IMR-90 (cell line): Measurements from ENCODE around the gene KIFC3. TPM values are rescaled to one million over a fixed set of nuclear protein-coding genes. Genes with fewer than 3 reads are reported as not detected.

Experiments used
- ATAC-seq: fragments of 200-7000 bp; cut with Tn5 transposase; 2 replicates; pipeline ENCODE4 v1.9.1; 2020; ENCODE audit warnings: low read depth, mild to moderate bottlenecking, moderate library complexity
- BruUV-seq: library from RNA; stranded (reverse); fragments of 400-500 nt; replicated peaks from 2 replicates; lab custom pipeline; 2021; lab: Mats Ljungman, UMichigan
- CTCF ChIA-PET: fragments of 300-600 bp; formaldehyde crosslinking; extraction: SDS; loops from one replicate; lab custom pipeline; 2021; ENCODE audit warnings: antibody characterized with exemption; lab: Yijun Ruan, JAX
- POLR2A ChIA-PET: fragments of 300-600 bp; sonication (Branson Sonifier 250); formaldehyde crosslinking; loops from one replicate; lab custom pipeline; 2022; ENCODE audit warnings: antibody characterized with exemption; ENCODE audit not compliant: unreplicated experiment; lab: Charles Lee
- DNase-seq: peaks from one replicate; pipeline ENCODE4 v3.0.0; 2013
- H2AFZ ChIP-seq: replicated peaks from 2 replicates; pipeline ENCODE3; 2013; ENCODE audit warnings: low read length, mild to moderate bottlenecking; ENCODE audit not compliant: poor library complexity
- H2AK5ac ChIP-seq: 2 replicates; pipeline ENCODE4 v1.6.1; 2013; ENCODE audit warnings: low read depth, low read length, inconsistent platforms
- H2AK9ac ChIP-seq: replicated peaks from 2 replicates; pipeline ENCODE3; 2013; ENCODE audit warnings: mild to moderate bottlenecking, low read depth, low read length, moderate library complexity; ENCODE audit not compliant: poor library complexity
- H2BK120ac ChIP-seq: 2 replicates; pipeline ENCODE4 v1.6.1; 2013; ENCODE audit warnings: low read depth, low read length, inconsistent platforms
- H2BK15ac ChIP-seq: 3 replicates; pipeline ENCODE4 v1.6.1; 2013; ENCODE audit warnings: low read depth, low read length, inconsistent platforms
- H2BK20ac ChIP-seq: 2 replicates; pipeline ENCODE4 v1.6.1; 2013; ENCODE audit warnings: low read depth, mild to moderate bottlenecking, inconsistent platforms, low read length, moderate library complexity
- H2BK5ac ChIP-seq: 2 replicates; pipeline ENCODE4 v1.6.1; 2013; ENCODE audit warnings: mild to moderate bottlenecking, low read depth, low read length, inconsistent platforms; ENCODE audit not compliant: poor library complexity, severe bottlenecking
- H3K14ac ChIP-seq: replicated peaks from 2 replicates; pipeline ENCODE4 v1.6.1; 2013; ENCODE audit warnings: low read depth, low read length, inconsistent platforms
- H3K18ac ChIP-seq: 2 replicates; pipeline ENCODE4 v1.6.1; 2013; ENCODE audit warnings: low read depth, low read length, control low read depth
- H3K23ac ChIP-seq: 2 replicates; pipeline ENCODE4 v1.6.1; 2013; ENCODE audit warnings: low read depth, low read length, inconsistent platforms
- H3K27ac ChIP-seq: 2 replicates; pipeline ENCODE4 v1.5.1; 2013; ENCODE audit warnings: mild to moderate bottlenecking, control low read depth, low read length; ENCODE audit not compliant: insufficient read depth
- H3K27me3 ChIP-seq: 2 replicates; pipeline ENCODE4 v1.6.1; 2013; ENCODE audit warnings: low read length; ENCODE audit not compliant: control insufficient read depth, insufficient read depth
- H3K36me3 ChIP-seq: 2 replicates; pipeline ENCODE4 v1.6.1; 2013; ENCODE audit warnings: low read length, mixed read lengths; ENCODE audit not compliant: control insufficient read depth, insufficient read depth
- H3K4ac ChIP-seq: 2 replicates; pipeline ENCODE4 v1.6.1; 2013; ENCODE audit warnings: low read depth, low read length, inconsistent platforms
- H3K4me1 ChIP-seq: 2 replicates; pipeline ENCODE4 v1.6.1; 2013; ENCODE audit warnings: low read length, mixed read lengths; ENCODE audit not compliant: control insufficient read depth, insufficient read depth
- H3K4me2 ChIP-seq: 2 replicates; pipeline ENCODE4 v1.6.1; 2013; ENCODE audit warnings: low read depth, mild to moderate bottlenecking, control low read depth, low read length, moderate library complexity
- H3K4me3 ChIP-seq: 2 replicates; pipeline ENCODE4 v1.5.1; 2013; ENCODE audit warnings: low read depth, mild to moderate bottlenecking, control low read depth, low read length, moderate library complexity; ENCODE audit not compliant: insufficient read depth
- H3K56ac ChIP-seq: 2 replicates; pipeline ENCODE4 v1.6.1; 2013; ENCODE audit warnings: low read length, inconsistent platforms; ENCODE audit not compliant: insufficient read depth; ENCODE audit errors: extremely low read depth
- H3K79me1 ChIP-seq, 2 experiments: 2 replicates each; pipeline ENCODE4 v1.6.1; 2013; ENCODE audit warnings: low read length in 2 of 2, inconsistent platforms in 1 of 2, low read depth in 1 of 2
- H3K9ac ChIP-seq: 2 replicates; pipeline ENCODE4 v1.6.1; 2013; ENCODE audit warnings: low read depth, low read length, control low read depth
- H3K9me1 ChIP-seq: 2 replicates; pipeline ENCODE4 v1.6.1; 2013; ENCODE audit warnings: low read length, inconsistent platforms; ENCODE audit not compliant: insufficient read depth
- H3K9me3 ChIP-seq: 2 replicates; pipeline ENCODE4 v1.6.1; 2013; ENCODE audit warnings: low read length; ENCODE audit not compliant: control insufficient read depth, insufficient read depth
- H4K20me1 ChIP-seq: 2 replicates; pipeline ENCODE4 v1.6.1; 2013; ENCODE audit warnings: low read length, inconsistent platforms; ENCODE audit not compliant: insufficient read depth
- H4K5ac ChIP-seq: 2 replicates; pipeline ENCODE4 v1.6.1; 2013; ENCODE audit warnings: mild to moderate bottlenecking, low read depth, low read length, control low read depth
- H4K8ac ChIP-seq, 2 experiments: 2 replicates each; pipeline ENCODE4 v1.6.1; 2013; ENCODE audit warnings: low read depth in 2 of 2, low read length in 2 of 2, control low read depth in 1 of 2, inconsistent platforms in 1 of 2
- H4K91ac ChIP-seq: 2 replicates; pipeline ENCODE4 v1.6.1; 2013; ENCODE audit warnings: low read depth, low read length, inconsistent platforms; ENCODE audit not compliant: insufficient read depth
- BHLHE40 ChIP-seq: fragments of 150-350 bp; IDR thresholded peaks from 2 replicates; pipeline ENCODE4 v1.6.1; 2016; ENCODE audit warnings: mild to moderate bottlenecking, low read depth, low read length
- CEBPB ChIP-seq: IDR thresholded peaks from 2 replicates; pipeline ENCODE4 v1.6.1; 2012; ENCODE audit warnings: low read depth, low read length, improper control_type of control experiment
- ELK1 ChIP-seq: fragments of 150-350 bp; IDR thresholded peaks from 2 replicates; pipeline ENCODE4 v1.6.1; 2016; ENCODE audit warnings: low read depth, mild to moderate bottlenecking, low read length, moderate library complexity, borderline replicate concordance
- FOS ChIP-seq: fragments of 150-350 bp; IDR thresholded peaks from 2 replicates; pipeline ENCODE4 v1.6.1; 2016; ENCODE audit warnings: low read depth, low read length
- MAFK ChIP-seq: IDR thresholded peaks from 2 replicates; pipeline ENCODE4 v1.6.1; 2012; ENCODE audit warnings: low read depth, low read length, improper control_type of control experiment
- MXI1 ChIP-seq: IDR thresholded peaks from 2 replicates; pipeline ENCODE4 v1.6.1; 2012; ENCODE audit warnings: low read depth, mild to moderate bottlenecking, low read length, moderate library complexity, borderline replicate concordance
- NFE2L2 ChIP-seq: fragments of 150-350 bp; IDR thresholded peaks from 2 replicates; pipeline ENCODE4 v1.6.1; 2016; ENCODE audit warnings: low read depth, mild to moderate bottlenecking, low read length
- RAD21 ChIP-seq: IDR thresholded peaks from 2 replicates; pipeline ENCODE4 v1.6.1; 2012; ENCODE audit warnings: low read length, improper control_type of control experiment
- SMC3 ChIP-seq: fragments of 150-350 bp; IDR thresholded peaks from 2 replicates; pipeline ENCODE4 v1.6.1; 2016; ENCODE audit warnings: low read depth, mild to moderate bottlenecking, antibody characterized with exemption, low read length, moderate library complexity
- WGBS, 2 experiments: methylation state at CpG; one replicate each; pipeline versions ENCODE4 v1.1.5 to v1.1.7; 2013; ENCODE audit warnings: missing lambda C conversion rate in 2 of 2; ENCODE audit not compliant: insufficient read length in 1 of 2; ENCODE audit errors: extremely low coverage in 2 of 2; 5-methylcytosine and 5-hydroxymethylcytosine counted together
- dilution Hi-C: fragments of 300-500 bp; cut with HindIII; formaldehyde crosslinking; loops from one replicate; pipeline ENCODE4 v1.14.3; 2018; ENCODE audit warnings: low sequenced_read_pairs; ENCODE audit not compliant: unreplicated experiment
- in situ Hi-C: fragments of 300-500 bp; cut with MboI; formaldehyde crosslinking; loops from 3 replicates; pipeline ENCODE4 v1.14.3; 2019; ENCODE audit warnings: low sequenced_read_pairs, inconsistent platforms, mixed read lengths
- intact Hi-C: fragments of 100-400 bp; cut with micrococcal nuclease; formaldehyde crosslinking; loops from 2 replicates; pipeline ENCODE4 v1.10.0; 2022
- polyA plus RNA-seq, 3 experiments: library from polyadenylated mRNA; depleted of rRNA; stranded (reverse); fragments of >200 nt; gene quantifications; 2 replicates each; pipeline ENCODE4 v1.2.3, GENCODE V29; 2012; ENCODE audit warnings: low replicate concordance in 1 of 3
- total RNA-seq: library from RNA; depleted of rRNA; stranded (reverse); fragments of >200 nt; gene quantifications from 2 replicates; pipeline ENCODE4 v1.2.3, GENCODE V29; 2012

The KIFC3 gene
- total and polyA plus RNA-seq, 2 of the 4 experiments (the other 2 are of a cell fraction): 48.6 to 62.5 TPM

GRCh38 chr16:57771141-57771785 lies 31.0 kb downstream of the KIFC3 start:
- ChIA-PET CTCF (no interaction called here), POLR2A (no interaction called here)
- no TSS peak for BruUV-seq
- ATAC-seq: no peak
- Histone ChIP-seq H3K9me3 (no peaks in the 10 kb centered on the region), H2AFZ (no peak overlapping the region), H2BK5ac (no peak overlapping the region), H3K4me2 (no peak overlapping the region), H3K79me1 (peaks cover 12 to 55% of the 10 kb centered on the region in 2 experiments), H3K27ac (no peak overlapping the region), H4K20me1 (peaks cover 15% of the 10 kb centered on the region), H3K9me1 (no peaks in the 10 kb centered on the region; the same call in 1 of the 2 replicates), H3K23ac (no peak overlapping the region), H4K5ac (no peak overlapping the region), H2BK120ac (no peak overlapping the region), H3K9ac (no peak overlapping the region), H3K4ac (no peak overlapping the region), H3K56ac (no peak overlapping the region), H2AK5ac (no peak overlapping the region), H4K91ac (no peak overlapping the region), H2AK9ac (peak overlapping the region; percentile 55), H3K18ac (no peak overlapping the region), H3K4me3 (no peak overlapping the region), H3K36me3 (peaks cover 48% of the 10 kb centered on the region), H3K27me3 (no peaks in the 10 kb centered on the region), H2BK20ac (no peak overlapping the region), H3K14ac (no peak overlapping the region), H2BK15ac (no peak overlapping the region), H4K8ac (no peak overlapping the region), H3K4me1 (peaks cover 6% of the 10 kb centered on the region)
- no peak for DNase-seq
- dilution Hi-C loops (no loop called here), intact Hi-C loops (no loop called here), in situ Hi-C loops (no loop called here)
- no peak for TF ChIP-seq ELK1
- no peak for TF ChIP-seq FOS
- TF ChIP-seq MAFK: no peak
- TF ChIP-seq SMC3: no peak
- TF ChIP-seq MXI1: no peak
- TF ChIP-seq CEBPB: no peak
- TF ChIP-seq RAD21: no peak
- TF ChIP-seq NFE2L2: no peak
- no peak for TF ChIP-seq BHLHE40
- 93% methylated on average over 12 of the region's 26 CpGs; no CpG with 5 or more reads in 1 of the 2 experiments for WGBS, 2 experiments
